A172 (cell line): Measurements from ENCODE around the gene LENG8. TPM values are rescaled to one million over a fixed set of nuclear protein-coding genes. Genes with fewer than 3 reads are reported as not detected.
A peak's percentile ranks its signal among the peaks of the same experiment; 100 is the strongest.

ENCODE experiments used
- DNase-seq: peaks from one replicate; pipeline ENCODE4 v3.0.0-alpha.2; 2015; ENCODE audit warnings: low spot score
- total RNA-seq: library from RNA; depleted of rRNA; stranded (reverse); fragments of >200 nt; shearing (Covaris generic); gene quantifications from 2 replicates; pipeline ENCODE4 v1.2.3, GENCODE V29; 2014; rRNA removed

Gene LENG8
- total RNA-seq: 13.6 and 14.8 TPM in 2 replicates

DNA sequence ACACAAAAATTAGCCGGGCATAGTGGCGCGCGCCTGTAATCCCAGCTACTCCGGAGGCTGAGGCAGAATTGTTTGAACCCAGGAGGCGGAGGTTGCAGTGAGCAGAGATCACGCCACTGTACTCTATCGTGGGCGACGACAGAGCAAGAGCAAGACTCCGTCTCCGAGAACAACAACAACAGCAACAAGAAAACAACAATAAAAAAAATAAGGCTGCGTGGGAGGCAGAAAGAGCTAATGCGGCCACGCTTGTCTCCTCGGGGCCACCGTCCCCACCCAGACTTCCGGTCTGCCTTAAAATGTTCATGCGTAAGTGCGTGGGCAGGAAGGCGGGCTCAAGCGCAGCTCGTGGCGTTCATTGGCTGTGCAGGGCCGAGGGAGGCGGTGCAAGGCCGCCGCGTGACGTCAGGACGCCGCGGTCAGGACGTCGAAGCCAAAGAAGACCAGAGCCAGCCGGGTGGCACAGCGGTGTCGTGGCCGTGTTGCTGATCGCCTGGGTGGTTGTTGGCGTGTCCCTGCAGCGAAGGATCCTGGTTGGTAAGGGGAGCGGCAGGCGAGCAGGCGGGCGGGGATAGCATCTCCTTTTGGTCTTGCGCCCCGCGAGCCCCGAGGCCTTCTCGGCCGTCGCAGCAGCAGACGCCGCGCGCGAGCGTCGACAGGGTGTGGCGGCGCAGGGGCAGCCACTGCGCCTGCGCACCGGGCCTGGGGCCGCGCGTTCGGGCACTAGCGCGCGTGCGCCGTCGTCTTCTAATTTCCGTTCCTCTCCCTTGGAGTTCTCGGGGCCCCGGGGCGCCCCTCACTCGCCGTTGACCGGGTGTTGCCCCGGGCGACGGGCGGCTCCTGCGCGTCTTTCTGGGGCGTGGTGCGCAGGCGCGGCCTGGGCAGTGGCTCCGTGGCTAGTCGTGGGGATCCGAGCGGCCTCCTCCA is at the start of gene LENG8:
Gene LENG8, plus strand, starts transcription at position 426 of the 927 bp plus-strand sequence. CDS start 2,146 bp downstream, outside the sequence.
- peak; percentile 96 for DNase-seq

GRCh38 chr19:54400913-54401312 is 48.1 kb upstream of the LENG8 start:
- DNase-seq: no peak

- no peak for DNase-seq
These were observed 45.9 kb upstream of the LENG8 start for GRCh38 chr19:54403054-54403453.

DNA sequence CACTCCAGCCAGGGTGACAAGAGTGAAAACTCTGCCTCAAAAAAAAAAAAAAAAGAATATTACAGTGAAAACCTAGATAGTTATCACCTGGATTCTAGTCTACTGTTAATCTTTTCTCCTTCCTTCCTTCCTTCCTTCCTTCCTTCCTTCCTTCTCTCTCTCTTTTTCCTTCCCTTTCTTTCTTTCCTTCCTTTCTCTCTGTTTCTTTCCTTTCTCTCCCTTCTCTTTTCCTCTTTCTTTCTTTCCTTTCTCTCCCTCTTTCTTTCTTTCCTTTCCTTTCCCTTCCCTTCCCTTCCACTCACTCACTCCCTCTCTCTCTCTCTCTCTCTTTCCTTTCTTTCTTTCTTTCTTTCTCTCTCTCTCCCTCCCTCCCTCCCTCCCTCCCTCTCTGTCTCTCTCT is 43.4 kb upstream of the LENG8 start:
- no peak for DNase-seq

- DNase-seq: no peak
These were observed 41.2 kb upstream of the LENG8 start for GRCh38 chr19:54407780-54408179.

DNA sequence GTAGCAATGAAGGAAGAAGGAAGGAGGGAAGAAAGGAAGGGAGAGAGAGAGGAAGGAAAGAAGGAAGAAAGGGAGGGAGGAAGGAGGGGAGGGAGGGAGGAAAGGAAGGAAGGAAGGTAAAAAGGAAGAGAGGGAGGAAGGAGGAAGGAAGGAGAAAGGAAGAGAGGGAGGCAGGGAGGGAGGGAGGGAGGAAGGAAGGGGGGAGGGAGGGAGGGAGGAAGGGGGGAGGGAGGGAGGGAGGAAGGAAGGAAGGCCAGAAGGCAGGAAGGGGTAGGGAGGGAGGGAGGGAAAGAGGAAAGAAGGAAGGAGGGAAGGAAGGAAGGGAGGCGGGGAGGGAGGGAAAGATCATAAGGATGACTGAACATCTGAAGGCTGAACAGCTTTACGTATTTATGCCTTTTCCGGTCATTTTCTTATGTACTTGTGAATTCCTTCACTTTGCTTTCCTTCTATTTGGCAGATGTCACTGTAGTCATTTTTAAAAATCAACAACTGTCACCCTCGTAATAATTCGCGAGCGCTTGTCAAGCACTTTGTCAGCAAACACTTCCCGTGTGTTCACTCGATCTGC is 40.5 kb upstream of the LENG8 start:
- no peak for DNase-seq

GRCh38 chr19:54411033-54411432 is 38.0 kb upstream of the LENG8 start:
- DNase-seq: no peak

DNA sequence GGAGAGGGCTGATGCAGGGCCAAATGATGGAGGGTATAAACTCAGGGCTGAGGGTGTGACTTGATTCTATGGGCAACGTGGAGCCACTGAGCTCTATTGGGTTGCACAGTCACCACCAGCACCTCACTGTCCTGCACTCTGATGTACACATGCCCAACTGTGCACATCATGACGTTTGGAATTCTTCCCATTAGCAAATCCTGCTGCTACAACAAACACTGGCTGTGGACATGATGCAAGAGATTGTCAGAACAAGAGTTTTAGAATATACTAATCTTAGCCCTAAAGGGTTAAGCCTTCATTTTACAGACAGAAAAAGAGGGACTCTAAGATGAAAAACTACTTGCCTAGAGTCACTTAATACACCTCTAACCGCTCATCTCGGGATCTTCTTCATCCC is 36.1 kb upstream of the LENG8 start:
- DNase-seq: no peak

DNA sequence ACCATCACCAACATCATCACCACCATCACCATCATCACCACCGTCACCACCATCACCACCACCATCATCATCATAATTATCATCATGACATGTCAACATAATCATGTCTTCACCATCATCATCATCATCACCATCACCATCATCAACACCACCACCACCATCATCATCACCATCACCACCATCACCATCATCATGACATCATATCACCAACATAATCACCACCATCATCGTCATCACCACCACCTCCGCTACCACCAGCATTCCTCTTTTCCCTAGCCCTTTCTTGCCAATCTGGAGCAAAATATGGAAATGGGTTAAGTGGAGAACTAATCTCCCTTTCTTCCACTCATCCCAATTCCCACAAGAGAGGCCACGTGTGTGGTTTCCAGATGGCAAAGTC is 34.8 kb upstream of the LENG8 start:
- no peak for DNase-seq

DNA sequence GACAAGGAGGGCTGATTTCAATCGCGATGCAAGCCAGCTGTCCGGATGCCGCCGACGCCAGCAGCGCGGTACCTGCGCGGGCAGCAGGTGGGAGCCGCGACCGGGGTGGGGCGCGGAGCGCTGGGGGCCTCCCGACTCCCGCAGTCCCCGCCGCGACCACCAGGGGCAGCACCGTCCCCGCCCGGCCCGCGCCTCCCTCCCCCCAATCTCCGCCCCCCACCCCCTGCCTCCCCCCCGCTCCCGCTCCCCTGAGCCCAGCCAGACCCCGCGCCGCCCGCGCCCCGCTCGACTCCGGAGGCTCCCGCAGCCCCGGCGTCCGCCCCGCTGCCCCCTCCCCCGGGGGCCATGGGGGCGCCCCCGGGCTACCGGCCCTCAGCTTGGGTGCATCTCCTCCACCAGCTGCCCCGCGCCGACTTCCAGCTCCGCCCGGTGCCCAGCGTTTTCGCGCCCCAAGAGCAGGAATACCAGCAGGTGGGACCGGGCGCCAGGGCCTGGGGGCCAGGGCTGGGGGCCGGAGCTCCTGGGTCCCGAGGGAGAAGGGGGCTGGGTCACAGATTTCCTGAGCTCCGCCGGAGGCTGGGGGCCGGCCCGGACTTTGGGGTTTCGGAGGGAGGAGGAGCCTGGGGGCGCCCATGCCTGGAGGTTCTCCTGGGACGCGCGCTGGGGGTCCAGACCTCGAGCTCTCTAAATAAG is 33.6 kb upstream of the LENG8 start, which contains the start of gene TTYH1:
Gene TTYH1, plus strand, starts transcription at position 257 of the 693 bp plus-strand sequence. Its CDS starts 89 bp downstream, at position 346.
- no peak for DNase-seq

DNA sequence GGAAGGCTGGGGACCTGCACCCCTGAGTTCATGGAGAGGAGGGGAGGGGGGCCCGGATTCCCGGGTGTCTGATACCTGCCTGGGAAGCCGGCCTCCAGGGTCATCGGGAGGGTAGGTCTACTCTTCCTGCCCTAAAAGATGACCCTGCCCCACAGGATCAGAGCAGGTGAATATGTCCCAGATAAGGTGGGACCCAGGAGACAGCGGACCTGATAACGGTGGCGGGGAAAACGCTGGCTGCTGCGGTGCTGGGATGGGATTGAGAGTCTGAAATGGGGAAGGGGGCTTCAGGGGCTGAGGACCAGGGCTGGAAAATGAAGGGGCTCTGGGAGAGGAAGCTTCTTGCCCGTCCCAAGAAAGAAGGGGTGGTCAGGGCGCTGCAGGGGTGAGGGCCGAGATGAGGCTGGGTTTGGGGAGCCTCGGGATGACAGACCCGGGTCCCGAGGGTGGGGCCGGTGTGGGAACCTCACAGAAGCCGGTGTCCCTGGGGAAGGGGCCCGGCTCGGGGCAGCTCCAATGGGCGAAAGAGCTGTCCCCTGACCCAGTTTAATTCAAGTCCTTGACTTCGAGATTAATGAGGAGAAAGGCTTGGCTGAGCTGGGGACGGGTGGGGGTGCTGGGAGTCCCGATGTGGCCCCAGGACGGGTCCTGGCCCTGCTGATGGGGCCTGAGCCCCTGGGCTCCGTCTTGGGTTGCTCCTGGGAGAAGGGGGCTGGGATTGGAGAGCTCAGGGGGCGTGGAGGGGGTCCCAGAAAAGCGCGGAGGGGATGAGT is 32.9 kb upstream of the LENG8 start:
- DNase-seq: no peak

DNA sequence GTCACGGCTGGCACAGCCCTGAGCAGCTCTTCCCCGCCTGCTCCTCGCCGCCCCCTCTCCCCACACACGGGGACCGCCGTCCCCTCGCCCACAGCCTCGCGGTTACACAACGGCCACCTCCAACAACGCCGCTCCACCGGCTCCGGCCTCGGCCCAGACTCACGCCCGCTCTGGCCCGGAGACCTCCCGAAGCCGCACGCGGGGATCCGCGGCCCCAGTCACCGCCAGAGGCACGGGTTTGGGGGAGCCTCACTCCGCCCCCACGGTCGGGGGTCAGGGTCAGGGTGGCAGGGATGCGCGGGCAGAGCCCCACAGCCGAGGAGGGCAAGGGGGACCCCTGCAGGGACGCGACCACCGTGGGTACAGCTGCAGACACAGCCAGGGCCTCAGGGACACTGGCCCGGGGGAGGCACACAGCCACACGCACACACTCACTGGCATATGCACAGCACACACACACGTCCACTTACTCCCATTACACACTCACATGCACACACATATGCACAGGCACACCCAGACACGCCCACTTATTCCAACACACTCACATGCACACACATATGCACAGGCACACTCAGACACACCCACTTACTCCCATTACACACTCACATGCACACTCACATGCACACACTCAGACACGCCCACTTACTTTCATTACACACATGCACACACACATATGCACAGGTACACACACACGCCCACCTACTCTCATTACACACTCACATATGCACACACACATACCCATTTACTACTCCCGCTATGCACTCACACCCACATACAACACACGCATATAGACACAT is 32.1 kb upstream of the LENG8 start:
- no peak for DNase-seq

- peak; percentile 19 for DNase-seq
These were observed 30.7 kb upstream of the LENG8 start for GRCh38 chr19:54418030-54418929.

DNA sequence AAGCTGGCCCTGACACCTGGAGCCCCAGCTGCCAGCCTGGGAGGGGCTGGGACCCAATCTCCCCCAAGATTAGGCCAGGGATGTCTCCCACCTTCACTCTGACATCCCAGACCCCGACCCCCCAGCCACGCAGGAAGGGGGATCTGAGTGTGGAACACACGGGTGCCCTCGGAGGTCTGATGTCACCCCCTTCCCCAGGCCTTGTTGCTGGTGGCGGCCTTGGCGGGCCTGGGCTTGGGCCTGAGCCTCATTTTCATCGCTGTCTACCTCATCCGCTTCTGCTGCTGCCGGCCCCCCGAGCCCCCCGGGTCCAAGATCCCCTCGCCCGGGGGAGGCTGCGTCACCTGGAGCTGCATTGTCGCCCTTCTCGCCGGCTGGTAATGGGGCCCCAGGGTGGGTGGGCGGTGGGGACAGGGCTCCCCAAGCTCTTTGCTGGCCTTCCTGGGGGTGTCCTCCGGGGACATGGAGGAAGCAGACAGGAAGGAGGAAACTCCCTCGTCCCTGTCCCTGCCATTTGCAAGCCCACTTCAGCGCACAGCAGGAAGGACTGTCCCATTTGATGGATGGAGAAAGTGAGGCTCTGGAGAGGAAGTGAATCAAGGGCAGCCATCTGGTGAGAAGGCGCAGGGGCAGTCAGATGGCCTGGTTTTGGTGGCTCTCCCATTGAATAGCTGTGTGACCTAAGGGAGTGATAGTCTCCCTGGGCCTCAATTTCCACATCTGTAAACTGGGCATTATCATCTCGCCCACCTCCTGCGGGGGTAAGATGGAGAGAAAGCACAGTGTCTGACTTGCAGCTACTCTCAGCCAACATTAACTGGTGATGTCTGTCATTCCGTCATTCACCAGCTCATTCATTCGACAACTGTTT is 29.8 kb upstream of the LENG8 start:
- DNase-seq: no peak

GRCh38 chr19:54420068-54420382 is 29.0 kb upstream of the LENG8 start:
- no peak for DNase-seq

DNA sequence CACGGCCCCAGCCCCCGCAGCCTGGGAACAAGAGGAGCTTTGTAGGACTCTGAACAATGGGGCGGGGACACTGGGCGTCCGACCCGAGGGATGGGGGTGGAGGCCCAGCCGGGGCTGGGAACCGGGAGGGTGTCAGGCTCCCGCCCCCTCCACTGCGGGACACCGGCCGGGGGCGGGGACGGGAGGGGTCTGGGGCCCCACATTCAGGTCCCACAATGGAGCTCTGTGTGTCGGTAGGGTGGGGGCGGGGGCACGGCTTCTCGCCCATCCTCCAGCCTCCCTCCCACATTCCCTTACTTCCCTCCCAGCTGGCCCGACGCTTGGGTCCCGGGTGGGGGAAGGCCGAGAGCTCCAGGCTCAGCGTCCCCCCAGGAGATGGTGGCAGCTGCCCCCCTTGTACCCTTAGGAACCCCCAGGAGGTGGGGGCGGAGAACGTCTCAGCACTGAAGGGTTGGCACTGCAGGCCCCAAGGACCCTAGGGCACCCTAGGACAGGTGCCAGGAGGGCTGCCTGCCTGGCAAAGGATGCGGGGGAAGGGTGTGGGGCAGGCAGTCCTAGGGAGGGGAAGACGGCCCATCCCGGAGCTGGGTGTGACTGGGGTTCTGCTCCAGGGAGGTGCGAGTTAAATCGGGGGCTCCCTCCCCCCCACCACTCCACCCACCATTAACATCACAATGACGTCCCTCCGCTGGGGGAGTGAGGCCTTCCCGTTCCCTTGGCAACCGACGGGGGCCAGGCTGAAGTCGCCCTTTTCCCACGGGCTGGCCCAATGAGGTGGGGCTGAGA is 28.4 kb upstream of the LENG8 start:
- DNase-seq: no peak

GRCh38 chr19:54421169-54421516 is 27.9 kb upstream of the LENG8 start:
- no peak for DNase-seq

DNA sequence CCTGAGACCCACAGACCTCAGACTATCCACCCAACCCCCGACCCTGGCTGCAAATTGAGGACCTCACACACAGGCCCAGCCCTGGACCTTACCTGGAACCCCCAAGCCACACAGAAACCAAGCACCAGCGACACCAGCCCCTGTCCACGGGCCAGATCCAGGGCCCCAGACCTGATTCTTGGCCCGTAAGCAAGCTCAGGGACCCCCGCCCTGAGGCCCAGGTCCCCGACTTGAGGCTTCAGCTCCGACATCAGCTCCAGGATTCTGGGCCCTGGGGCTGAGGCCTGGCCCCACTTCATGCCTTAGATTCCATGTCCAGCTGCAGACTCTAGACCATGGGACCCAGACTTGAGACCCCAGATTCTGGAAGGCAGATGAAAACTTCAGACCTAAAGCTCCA is 27.5 kb upstream of the LENG8 start:
- no peak for DNase-seq
